ENCODE data around the gene GPX4.
A peak's percentile ranks its signal among the peaks of the same experiment; 100 is the strongest.

GPX4 gene

DNA sequence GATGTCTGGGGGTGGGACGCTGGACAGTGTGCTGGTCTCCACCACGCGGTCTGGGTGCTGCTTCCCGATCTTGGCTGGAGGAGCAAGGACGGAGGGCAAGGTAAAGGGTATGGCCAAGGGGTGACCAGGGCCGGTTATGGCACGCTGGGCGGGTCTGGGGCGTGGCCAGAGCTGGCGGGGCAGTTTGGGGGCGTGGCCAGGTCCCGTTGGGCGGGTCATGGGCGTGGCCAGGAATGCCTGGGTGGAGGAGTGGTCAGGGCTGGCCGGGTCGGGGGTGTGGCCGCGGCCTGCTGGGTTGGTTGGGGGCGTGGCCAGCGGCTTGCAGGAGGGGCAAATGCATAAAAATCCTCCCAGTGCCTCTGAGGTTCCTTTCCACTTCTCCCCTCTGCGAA lies 19.2 kb downstream of the GPX4 start:
- no peak for DNase-seq (ENCODE audit: low spot score)
- peaks cover 93% of the 10 kb centered on the region for H3K36me3 ChIP-seq (ENCODE audit: low read depth)
- H3K27ac ChIP-seq (ENCODE audit: poor library complexity, severe bottlenecking): no peak overlapping the region

GRCh38 chr19:1123381-1123780 lies 19.6 kb downstream of the GPX4 start:
- Histone ChIP-seq H3K27ac (ENCODE audit: poor library complexity, severe bottlenecking) (no peak overlapping the region), H3K36me3 (ENCODE audit: low read depth) (peaks cover 93% of the 10 kb centered on the region), H3K4me1 (ENCODE audit: insufficient read depth, poor library complexity, severe bottlenecking) (no peaks in the 10 kb centered on the region), H3K4me3 (ENCODE audit: severe bottlenecking) (no peak overlapping the region), H3K27me3 (ENCODE audit: insufficient read depth, poor library complexity, severe bottlenecking) (no peaks in the 10 kb centered on the region), H3K9me3 (ENCODE audit: severe bottlenecking) (no peaks in the 10 kb centered on the region)
- ATAC-seq (ENCODE audit: low read depth) (no peak), DNase-seq (ENCODE audit: low spot score) (no peak)
- no peak for TF ChIP-seq CTCF (IDR thresholded peaks at IDR 0.05; ENCODE audit: poor library complexity, severe bottlenecking)

More for the DNA sequence above, 19.2 kb downstream of the GPX4 start:
- Histone ChIP-seq H3K27me3 (ENCODE audit: insufficient read depth, poor library complexity, severe bottlenecking) (no peaks in the 10 kb centered on the region), H3K9me3 (ENCODE audit: severe bottlenecking) (no peaks in the 10 kb centered on the region), H3K4me1 (ENCODE audit: insufficient read depth, poor library complexity, severe bottlenecking) (no peaks in the 10 kb centered on the region), H3K4me3 (ENCODE audit: severe bottlenecking) (no peak overlapping the region)
- ATAC-seq (ENCODE audit: low read depth): peak; percentile 66
- no peak for TF ChIP-seq CTCF (IDR thresholded peaks at IDR 0.05; ENCODE audit: poor library complexity, severe bottlenecking)

DNA sequence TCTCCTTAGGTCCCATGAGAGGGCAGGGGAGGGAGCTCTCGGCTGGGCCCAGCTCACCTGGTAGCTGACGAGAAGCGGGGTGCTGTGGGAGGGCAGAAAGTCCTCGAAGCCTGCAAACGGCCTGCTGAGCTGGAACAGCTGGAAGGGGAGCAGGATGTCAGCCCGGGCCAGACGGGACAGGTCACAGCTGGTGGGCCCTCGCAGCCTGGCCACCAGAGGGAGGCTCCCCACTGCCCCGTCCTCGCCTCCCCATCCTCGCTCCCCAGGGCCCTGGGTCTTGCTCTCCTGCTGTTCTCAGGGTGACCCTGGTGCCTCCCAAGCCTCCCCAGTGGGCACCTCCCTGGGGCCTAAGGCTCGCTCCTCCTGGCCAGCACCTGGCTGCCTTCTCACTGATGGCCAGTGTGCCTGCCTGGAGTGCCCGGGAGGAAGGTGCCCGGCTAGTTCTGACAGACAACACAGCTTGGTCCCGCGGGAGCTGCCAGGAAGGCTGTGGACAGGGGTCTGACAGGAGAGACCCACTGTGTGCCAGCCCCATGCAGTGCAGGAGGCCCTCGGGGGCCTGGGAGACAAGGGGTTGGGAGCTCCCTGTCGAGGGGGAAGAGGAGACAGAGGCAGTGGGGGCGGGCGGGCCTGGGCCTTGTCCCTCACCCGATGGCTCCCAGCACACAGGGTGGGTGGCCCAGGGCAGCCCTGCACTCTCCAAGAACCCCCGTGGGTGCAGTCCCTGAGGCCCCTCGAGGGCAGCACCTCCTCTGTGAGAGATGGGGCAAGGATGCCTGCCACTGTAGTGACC lies 20.3 kb downstream of the GPX4 start:
- H3K27me3 ChIP-seq (ENCODE audit: insufficient read depth, poor library complexity, severe bottlenecking): no peaks in the 10 kb centered on the region
- no peak overlapping the region for H3K27ac ChIP-seq (ENCODE audit: poor library complexity, severe bottlenecking)
- no peaks in the 10 kb centered on the region for H3K9me3 ChIP-seq (ENCODE audit: severe bottlenecking)
- H3K36me3 ChIP-seq (ENCODE audit: low read depth): peaks cover 90% of the 10 kb centered on the region
- no peak for DNase-seq (ENCODE audit: low spot score)
- no peak for ATAC-seq (ENCODE audit: low read depth)
- no peak overlapping the region for H3K4me3 ChIP-seq (ENCODE audit: severe bottlenecking)
- TF ChIP-seq CTCF (IDR thresholded peaks at IDR 0.05; ENCODE audit: poor library complexity, severe bottlenecking): no peak
- H3K4me1 ChIP-seq (ENCODE audit: insufficient read depth, poor library complexity, severe bottlenecking): no peaks in the 10 kb centered on the region

GRCh38 chr19:1125601-1126467 lies 22.0 kb downstream of the GPX4 start:
- Histone ChIP-seq H3K27ac (ENCODE audit: poor library complexity, severe bottlenecking) (peak overlapping the region; percentile 36), H3K4me3 (ENCODE audit: severe bottlenecking) (no peak overlapping the region), H3K27me3 (ENCODE audit: insufficient read depth, poor library complexity, severe bottlenecking) (no peaks in the 10 kb centered on the region), H3K36me3 (ENCODE audit: low read depth) (peaks cover 85% of the 10 kb centered on the region), H3K9me3 (ENCODE audit: severe bottlenecking) (no peaks in the 10 kb centered on the region), H3K4me1 (ENCODE audit: insufficient read depth, poor library complexity, severe bottlenecking) (no peaks in the 10 kb centered on the region)
- ATAC-seq (ENCODE audit: low read depth) (no peak), DNase-seq (ENCODE audit: low spot score) (no peak)
- TF ChIP-seq CTCF (IDR thresholded peaks at IDR 0.05; ENCODE audit: poor library complexity, severe bottlenecking): no peak
